Rectal smooth muscle tissue (tissue), 1 donor: ENCODE results near the gene PRKX.
"Not testable (repeated sequence)": the region's sequence is repeated elsewhere in the genome, so short reads cannot be mapped to it uniquely, and the experiment has no call there.

Experiments used
- H3K27ac ChIP-seq: one replicate; pipeline ENCODE4 v1.7.0; 2013; ENCODE audit warnings: low read depth, low read length, inconsistent platforms
- H3K27me3 ChIP-seq: one replicate; pipeline ENCODE4 v1.7.0; 2013; ENCODE audit warnings: low read length; ENCODE audit not compliant: control insufficient read depth, insufficient read depth
- H3K36me3 ChIP-seq: one replicate; pipeline ENCODE4 v1.7.0; 2013; ENCODE audit warnings: low read length; ENCODE audit not compliant: control insufficient read depth, insufficient read depth
- H3K4me1 ChIP-seq: one replicate; pipeline ENCODE4 v1.7.0; 2013; ENCODE audit warnings: low read length; ENCODE audit not compliant: control insufficient read depth, insufficient read depth
- H3K4me3 ChIP-seq: one replicate; pipeline ENCODE4 v1.7.0; 2013; ENCODE audit warnings: low read length
- H3K9ac ChIP-seq: one replicate; pipeline ENCODE4 v1.7.0; 2013; ENCODE audit warnings: low read length

PRKX gene

GRCh38 chrX:3666975-3667374 lies 46.5 kb downstream of the PRKX start:
- H3K36me3 ChIP-seq: peaks cover 7% of the 10 kb centered on the region
- no peaks in the 10 kb centered on the region for H3K27me3 ChIP-seq
- no peak overlapping the region for H3K27ac ChIP-seq
- no peaks in the 10 kb centered on the region for H3K4me1 ChIP-seq
- H3K9ac ChIP-seq: no peak overlapping the region
- H3K4me3 ChIP-seq: no peak overlapping the region

DNA sequence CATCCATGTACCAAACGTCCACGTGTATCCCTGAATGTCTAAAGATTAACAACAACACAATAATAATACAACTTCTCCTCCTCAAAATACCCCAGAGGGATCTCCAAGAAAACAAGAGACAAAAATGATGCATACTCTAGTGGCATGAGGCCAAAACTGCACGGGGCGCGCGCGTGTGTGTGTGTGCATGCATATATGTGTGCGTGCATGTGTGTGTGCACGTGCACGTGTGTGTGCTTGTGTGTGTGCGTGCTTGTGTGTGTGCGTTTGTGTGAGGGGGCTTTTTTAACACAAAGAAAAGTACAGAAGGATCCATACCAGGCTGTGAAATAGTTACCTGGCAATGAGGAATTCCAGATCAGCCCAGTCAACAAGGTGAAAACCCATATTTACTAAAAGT lies 48.5 kb downstream of the PRKX start:
- no peaks in the 10 kb centered on the region for H3K4me1 ChIP-seq
- H3K9ac ChIP-seq: no peak overlapping the region
- H3K27me3 ChIP-seq: no peaks in the 10 kb centered on the region
- peaks cover 5% of the 10 kb centered on the region for H3K36me3 ChIP-seq
- H3K4me3 ChIP-seq: no peak overlapping the region
- H3K27ac ChIP-seq: no peak overlapping the region

DNA sequence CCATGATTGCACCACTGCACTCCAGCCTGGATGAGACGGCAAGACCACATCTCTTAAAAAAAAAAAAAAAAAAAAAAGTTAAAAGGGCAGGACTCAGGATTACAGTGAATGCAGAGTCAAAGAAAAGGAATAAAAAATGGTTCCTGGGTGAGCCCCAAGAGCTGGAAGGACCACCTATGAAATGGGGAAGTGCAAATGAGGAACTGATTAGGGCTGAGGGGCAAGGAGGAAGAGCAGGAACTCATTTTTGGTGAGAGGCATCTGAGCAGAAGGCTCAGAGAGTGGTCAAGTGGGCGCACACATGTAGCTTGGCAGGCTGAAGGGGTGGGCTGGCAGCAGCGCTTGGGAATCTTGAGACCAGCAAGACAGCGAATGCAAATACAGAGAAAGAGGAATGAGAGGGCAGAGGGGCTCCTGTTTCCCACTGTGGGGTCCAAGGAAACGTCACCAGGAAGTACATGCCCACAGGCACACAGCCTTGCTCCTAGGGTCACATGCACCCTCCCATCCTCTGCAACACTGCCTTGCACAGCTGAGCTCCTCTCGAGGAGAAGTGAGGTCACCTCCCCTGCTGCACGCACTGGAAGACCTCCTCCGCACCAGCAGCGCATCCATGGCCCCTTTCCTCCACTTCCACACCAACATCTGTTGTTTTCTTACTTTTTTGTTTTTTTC lies 49.7 kb downstream of the PRKX start:
- H3K4me1 ChIP-seq, H3K9ac ChIP-seq, H3K27me3 ChIP-seq, H3K27ac ChIP-seq, H3K4me3 ChIP-seq, H3K36me3 ChIP-seq: not testable (repeated sequence)

DNA sequence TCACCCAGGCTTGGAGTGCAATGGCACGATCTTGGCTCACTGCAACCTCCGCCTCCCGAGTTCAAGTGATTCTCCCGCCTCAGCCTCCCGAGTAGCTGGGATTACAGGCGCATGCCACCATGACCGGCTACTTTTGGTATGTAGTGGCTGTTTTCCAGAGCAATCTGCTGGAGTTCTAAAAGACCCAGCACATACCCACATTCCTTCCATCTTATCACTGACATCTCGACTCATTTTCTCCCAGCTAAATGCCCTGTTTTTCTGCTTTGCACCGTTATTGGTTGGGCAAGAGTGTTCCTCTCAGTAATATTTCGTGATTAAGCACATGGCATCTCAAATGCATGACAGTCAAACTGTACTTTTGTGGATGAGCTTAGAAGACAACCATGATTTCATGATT lies 53.7 kb downstream of the PRKX start:
- H3K27me3 ChIP-seq: no peaks in the 10 kb centered on the region

DNA sequence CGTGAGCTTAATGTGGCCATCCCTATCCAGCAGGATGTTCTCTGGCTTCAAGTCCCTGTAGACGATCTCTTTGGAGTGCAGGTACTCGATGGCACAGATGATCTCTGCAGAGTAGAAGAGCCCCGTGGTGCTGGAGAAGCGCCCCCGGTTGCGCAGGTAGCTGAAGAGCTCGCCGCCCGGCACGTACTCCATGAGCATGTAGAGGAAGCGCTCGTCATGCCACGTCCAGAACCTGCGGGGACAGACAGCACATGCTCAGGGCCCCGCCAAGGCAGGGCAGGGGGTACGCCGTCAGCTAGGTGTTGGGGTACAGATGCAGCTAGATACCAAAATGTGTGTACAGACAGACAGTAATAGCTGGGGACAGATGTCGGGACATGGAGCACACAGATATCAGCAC lies 58.3 kb downstream of the PRKX start:
- Histone ChIP-seq H3K27ac (no peak overlapping the region), H3K4me1 (no peaks in the 10 kb centered on the region), H3K36me3 (peaks cover 2% of the 10 kb centered on the region), H3K9ac (no peak overlapping the region), H3K27me3 (no peaks in the 10 kb centered on the region), H3K4me3 (no peak overlapping the region)

More for the DNA sequence above, 53.7 kb downstream of the PRKX start:
- no peak overlapping the region for H3K4me3 ChIP-seq
- no peak overlapping the region for H3K9ac ChIP-seq
- no peaks in the 10 kb centered on the region for H3K4me1 ChIP-seq
- peaks cover 2% of the 10 kb centered on the region for H3K36me3 ChIP-seq
- H3K27ac ChIP-seq: no peak overlapping the region

DNA sequence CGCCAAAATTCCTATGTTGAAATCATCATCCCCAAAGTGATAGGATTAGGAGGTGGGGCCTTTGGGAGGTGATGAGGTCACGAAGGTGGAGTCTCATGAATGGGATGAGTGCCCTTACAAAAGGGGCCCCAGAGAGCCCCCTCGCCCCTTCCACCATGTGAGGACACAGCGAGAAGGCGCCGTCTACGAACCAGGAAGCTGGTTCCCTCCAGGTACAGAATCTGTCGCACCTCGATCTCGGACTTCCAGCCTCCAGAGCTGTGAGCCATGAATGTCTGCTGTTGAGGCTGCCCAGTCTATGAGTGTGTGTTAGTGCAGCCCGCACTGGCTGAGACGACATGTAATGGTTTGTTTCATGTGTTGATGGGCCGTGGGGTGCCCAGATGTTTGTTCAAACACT lies 60.3 kb downstream of the PRKX start:
- Histone ChIP-seq H3K27ac (no peak overlapping the region), H3K9ac (no peak overlapping the region), H3K4me1 (no peaks in the 10 kb centered on the region), H3K27me3 (no peaks in the 10 kb centered on the region), H3K36me3 (peaks cover 2% of the 10 kb centered on the region), H3K4me3 (no peak overlapping the region)

GRCh38 chrX:3651277-3651676 lies 62.2 kb downstream of the PRKX start:
- Histone ChIP-seq H3K27ac (no peak overlapping the region), H3K36me3 (peaks cover 2% of the 10 kb centered on the region), H3K9ac (no peak overlapping the region), H3K4me1 (no peaks in the 10 kb centered on the region), H3K4me3 (no peak overlapping the region), H3K27me3 (no peaks in the 10 kb centered on the region)

GRCh38 chrX:3648084-3648483 lies 65.4 kb downstream of the PRKX start:
- Histone ChIP-seq H3K27ac (no peak overlapping the region), H3K4me3 (no peak overlapping the region), H3K27me3 (no peaks in the 10 kb centered on the region), H3K36me3 (no peaks in the 10 kb centered on the region), H3K9ac (no peak overlapping the region), H3K4me1 (no peaks in the 10 kb centered on the region)

GRCh38 chrX:3639858-3640631 lies 73.4 kb downstream of the PRKX start:
- not testable (repeated sequence) for H3K36me3 ChIP-seq, H3K27me3 ChIP-seq, H3K9ac ChIP-seq, H3K4me3 ChIP-seq, H3K27ac ChIP-seq, H3K4me1 ChIP-seq

DNA sequence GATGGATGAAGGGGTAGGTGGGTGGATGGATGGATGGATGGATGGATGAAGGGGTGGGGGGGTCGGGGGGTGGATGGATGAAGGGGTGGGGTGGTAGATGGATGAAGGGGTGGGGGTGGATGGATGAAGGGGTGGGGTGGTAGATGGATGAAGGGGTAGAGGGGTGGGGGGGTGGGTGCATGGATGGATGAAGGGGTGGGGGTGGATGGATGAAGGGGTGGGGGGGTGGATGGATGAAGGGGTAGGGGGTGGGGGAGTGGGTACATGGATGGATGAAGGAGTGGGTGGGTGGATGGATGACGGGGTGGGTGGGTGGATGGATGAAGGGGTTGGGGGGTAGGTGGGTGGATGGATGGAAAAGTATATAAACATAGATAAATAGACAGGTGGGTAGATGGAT lies 74.2 kb downstream of the PRKX start:
- Histone ChIP-seq H3K36me3 (no peaks in the 10 kb centered on the region), H3K4me3 (no peak overlapping the region), H3K27me3 (no peaks in the 10 kb centered on the region), H3K27ac (no peak overlapping the region), H3K4me1 (no peaks in the 10 kb centered on the region), H3K9ac (no peak overlapping the region)

DNA sequence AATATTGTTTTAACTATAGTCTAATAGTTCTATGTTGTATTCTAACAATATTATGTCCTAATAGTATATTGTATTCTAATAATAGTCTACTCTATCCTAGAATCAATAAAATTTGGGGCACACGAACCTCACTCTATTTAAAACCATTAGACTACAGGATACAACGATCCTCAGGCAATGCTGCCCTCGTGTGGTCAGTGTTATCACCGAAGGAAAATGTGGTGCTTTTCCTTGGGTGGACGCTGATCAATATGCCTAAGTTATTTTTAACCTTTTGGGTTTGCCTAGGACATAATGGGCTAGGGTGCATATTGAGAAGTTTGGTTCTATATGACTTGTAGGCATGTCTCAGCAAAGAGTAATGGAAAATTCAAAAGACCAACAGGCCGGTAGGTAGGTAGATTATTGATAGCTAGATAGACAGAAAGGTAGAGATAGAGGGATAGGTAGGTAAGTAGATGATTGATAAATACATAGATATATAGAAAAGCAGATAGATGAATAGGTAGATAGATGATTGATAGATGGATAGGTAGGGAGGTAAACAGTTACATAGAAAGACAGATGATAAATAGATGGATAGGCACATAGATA lies 75.1 kb downstream of the PRKX start:
- H3K4me3 ChIP-seq: no peak overlapping the region
- no peak overlapping the region for H3K27ac ChIP-seq
- no peaks in the 10 kb centered on the region for H3K27me3 ChIP-seq
- no peaks in the 10 kb centered on the region for H3K4me1 ChIP-seq
- H3K9ac ChIP-seq: no peak overlapping the region
- H3K36me3 ChIP-seq: no peaks in the 10 kb centered on the region

- Histone ChIP-seq H3K27ac (no peak overlapping the region), H3K4me1 (no peaks in the 10 kb centered on the region), H3K27me3 (no peaks in the 10 kb centered on the region), H3K36me3 (no peaks in the 10 kb centered on the region), H3K9ac (no peak overlapping the region), H3K4me3 (no peak overlapping the region)
Measured at GRCh38 chrX:3636803-3637202, 76.6 kb downstream of the PRKX start.

DNA sequence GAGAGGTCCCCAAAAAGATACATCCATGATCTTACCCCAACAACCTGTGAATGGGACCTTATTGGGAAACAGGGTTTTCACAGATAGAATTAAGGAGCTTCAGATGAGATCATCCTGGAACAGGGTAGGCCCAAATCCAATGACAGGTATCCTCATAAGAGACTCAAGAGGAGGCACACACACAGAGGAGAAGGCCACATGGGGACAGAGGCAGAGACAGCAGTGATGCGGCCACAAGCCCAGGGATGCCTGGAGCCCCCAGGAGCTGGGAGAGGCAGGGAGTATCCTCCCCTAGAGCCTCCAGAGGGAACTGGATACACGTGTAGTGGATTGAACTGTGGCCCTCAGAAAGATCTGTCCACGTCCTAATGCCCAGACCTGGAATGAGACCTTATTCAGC lies 82.3 kb downstream of the PRKX start:
- Histone ChIP-seq H3K9ac (no peak overlapping the region), H3K4me1 (no peaks in the 10 kb centered on the region), H3K4me3 (no peak overlapping the region), H3K36me3 (no peaks in the 10 kb centered on the region), H3K27me3 (no peaks in the 10 kb centered on the region), H3K27ac (no peak overlapping the region)
